ENCODE results near the gene SOCS3.
A peak's percentile ranks its signal among the peaks of the same experiment; 100 is the strongest.

Gene SOCS3

DNA sequence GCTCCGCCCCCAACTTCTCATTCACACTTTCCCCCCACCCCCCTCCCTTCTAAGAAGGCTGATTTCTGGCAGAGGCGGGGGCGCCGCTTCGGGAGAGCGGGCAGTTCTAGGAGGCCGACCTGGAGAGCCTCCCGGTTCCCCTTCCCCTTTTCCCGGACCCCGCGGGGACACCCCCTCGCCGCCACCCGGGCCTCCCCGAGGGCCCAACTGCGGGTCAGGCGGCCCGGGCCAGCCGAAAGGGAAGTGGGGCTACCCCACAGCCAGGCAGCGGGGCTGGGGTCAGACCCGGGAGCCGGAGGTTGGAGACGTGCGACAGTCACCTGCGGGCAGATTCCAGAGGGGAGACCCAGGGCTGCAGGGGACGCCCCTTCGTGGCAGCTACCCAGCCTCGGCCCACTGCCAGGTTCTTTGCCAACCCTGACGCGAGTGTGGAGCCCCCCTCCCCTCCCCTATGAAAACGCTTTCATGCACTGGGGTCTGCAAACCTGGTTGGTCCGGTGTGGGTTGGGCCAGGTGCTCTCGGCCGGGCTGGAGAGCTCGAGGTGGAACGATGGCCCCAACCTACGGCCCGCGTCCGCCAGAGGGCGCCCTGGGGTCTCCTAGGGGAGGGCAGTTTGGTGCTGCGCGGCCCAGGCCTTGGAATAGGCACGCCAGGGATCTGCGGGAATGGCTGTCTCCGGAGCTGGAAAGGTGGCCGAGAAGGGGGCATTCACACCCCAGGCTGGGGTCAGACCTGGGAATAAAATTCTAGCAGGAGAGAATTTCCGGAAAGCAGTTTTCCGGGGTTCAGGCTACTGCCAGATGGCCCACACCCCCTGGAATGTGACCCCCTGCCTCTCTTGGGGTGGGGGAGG lies 721 bp upstream of the SOCS3 start (continued):
- TF ChIP-seq SALL2 (tag by site-specific recombination; IDR thresholded peaks at IDR 0.05; ENCODE audit: borderline replicate concordance) = no peak
- no peak for TF ChIP-seq PRDM1 (tag by site-specific recombination; IDR thresholded peaks at IDR 0.05)
- TF ChIP-seq ZNF664 (tag by site-specific recombination; IDR thresholded peaks at IDR 0.05) = no peak
- TF ChIP-seq, protein P1, sequence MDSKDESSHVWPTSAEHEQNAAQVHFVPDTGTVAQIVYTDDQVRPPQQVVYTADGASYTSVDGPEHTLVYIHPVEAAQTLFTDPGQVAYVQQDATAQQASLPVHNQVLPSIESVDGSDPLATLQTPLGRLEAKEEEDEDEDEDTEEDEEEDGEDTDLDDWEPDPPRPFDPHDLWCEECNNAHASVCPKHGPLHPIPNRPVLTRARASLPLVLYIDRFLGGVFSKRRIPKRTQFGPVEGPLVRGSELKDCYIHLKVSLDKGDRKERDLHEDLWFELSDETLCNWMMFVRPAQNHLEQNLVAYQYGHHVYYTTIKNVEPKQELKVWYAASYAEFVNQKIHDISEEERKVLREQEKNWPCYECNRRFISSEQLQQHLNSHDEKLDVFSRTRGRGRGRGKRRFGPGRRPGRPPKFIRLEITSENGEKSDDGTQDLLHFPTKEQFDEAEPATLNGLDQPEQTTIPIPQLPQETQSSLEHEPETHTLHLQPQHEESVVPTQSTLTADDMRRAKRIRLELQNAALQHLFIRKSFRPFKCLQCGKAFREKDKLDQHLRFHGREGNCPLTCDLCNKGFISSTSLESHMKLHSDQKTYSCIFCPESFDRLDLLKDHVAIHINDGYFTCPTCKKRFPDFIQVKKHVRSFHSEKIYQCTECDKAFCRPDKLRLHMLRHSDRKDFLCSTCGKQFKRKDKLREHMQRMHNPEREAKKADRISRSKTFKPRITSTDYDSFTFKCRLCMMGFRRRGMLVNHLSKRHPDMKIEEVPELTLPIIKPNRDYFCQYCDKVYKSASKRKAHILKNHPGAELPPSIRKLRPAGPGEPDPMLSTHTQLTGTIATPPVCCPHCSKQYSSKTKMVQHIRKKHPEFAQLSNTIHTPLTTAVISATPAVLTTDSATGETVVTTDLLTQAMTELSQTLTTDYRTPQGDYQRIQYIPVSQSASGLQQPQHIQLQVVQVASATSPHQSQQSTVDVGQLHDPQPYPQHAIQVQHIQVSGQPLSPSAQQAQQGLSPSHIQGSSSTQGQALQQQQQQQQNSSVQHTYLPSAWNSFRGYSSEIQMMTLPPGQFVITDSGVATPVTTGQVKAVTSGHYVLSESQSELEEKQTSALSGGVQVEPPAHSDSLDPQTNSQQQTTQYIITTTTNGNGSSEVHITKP (tag by site-specific recombination; IDR thresholded peaks at IDR 0.05) = peak; percentile 55
- TF ChIP-seq ZNF133 (tag by site-specific recombination; IDR thresholded peaks at IDR 0.05) = no peak
- TF ChIP-seq MZF1 (tag by site-specific recombination; IDR thresholded peaks at IDR 0.05; ENCODE audit: borderline replicate concordance) = no peak
- TF ChIP-seq, protein P2, sequence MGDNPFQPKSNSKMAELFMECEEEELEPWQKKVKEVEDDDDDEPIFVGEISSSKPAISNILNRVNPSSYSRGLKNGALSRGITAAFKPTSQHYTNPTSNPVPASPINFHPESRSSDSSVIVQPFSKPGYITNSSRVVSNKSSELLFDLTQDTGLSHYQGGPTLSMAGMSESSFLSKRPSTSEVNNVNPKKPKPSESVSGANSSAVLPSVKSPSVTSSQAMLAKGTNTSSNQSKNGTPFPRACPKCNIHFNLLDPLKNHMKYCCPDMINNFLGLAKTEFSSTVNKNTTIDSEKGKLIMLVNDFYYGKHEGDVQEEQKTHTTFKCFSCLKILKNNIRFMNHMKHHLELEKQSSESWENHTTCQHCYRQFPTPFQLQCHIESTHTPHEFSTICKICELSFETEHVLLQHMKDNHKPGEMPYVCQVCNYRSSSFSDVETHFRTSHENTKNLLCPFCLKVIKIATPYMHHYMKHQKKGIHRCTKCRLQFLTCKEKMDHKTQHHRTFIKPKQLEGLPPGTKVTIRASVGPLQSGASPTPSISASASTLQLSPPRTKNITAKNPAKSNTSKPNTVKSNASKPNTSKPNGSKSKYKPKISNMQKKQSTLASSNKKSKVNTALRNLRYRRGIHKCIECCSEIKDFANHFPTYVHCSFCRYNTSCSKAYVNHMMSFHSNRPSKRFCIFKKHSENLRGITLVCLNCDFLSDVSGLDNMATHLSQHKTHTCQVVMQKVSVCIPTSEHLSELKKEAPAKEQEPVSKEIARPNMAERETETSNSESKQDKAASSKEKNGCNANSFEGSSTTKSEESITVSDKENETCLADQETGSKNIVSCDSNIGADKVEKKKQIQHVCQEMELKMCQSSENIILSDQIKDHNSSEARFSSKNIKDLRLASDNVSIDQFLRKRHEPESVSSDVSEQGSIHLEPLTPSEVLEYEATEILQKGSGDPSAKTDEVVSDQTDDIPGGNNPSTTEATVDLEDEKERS (tag by site-specific recombination; IDR thresholded peaks at IDR 0.05) = no peak
- TF ChIP-seq ZNF660 (tag by site-specific recombination; IDR thresholded peaks at IDR 0.05) = peak; percentile 49; the same call in 1 of the 2 replicates
- TF ChIP-seq ZIC2 (tag by site-specific recombination; IDR thresholded peaks at IDR 0.05) = no peak
- TF ChIP-seq ZNF266 (tag by site-specific recombination; IDR thresholded peaks at IDR 0.05; ENCODE audit: low read depth) = no peak
- TF ChIP-seq, protein P3, sequence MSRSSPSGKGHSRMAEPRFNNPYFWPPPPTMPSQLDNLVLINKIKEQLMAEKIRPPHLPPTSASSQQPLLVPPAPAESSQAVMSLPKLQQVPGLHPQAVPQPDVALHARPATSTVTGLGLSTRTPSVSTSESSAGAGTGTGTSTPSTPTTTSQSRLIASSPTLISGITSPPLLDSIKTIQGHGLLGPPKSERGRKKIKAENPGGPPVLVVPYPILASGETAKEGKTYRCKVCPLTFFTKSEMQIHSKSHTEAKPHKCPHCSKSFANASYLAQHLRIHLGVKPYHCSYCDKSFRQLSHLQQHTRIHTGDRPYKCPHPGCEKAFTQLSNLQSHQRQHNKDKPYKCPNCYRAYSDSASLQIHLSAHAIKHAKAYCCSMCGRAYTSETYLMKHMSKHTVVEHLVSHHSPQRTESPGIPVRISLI (tag by site-specific recombination; IDR thresholded peaks at IDR 0.05) = no peak
- TF ChIP-seq ZNF214 (tag by site-specific recombination; IDR thresholded peaks at IDR 0.05; ENCODE audit: borderline replicate concordance) = no peak
- peak; percentile 96 for TF ChIP-seq ZNF335 (tag by site-specific recombination; conservative IDR thresholded peaks at IDR 0.05)
- TF ChIP-seq, protein P4, sequence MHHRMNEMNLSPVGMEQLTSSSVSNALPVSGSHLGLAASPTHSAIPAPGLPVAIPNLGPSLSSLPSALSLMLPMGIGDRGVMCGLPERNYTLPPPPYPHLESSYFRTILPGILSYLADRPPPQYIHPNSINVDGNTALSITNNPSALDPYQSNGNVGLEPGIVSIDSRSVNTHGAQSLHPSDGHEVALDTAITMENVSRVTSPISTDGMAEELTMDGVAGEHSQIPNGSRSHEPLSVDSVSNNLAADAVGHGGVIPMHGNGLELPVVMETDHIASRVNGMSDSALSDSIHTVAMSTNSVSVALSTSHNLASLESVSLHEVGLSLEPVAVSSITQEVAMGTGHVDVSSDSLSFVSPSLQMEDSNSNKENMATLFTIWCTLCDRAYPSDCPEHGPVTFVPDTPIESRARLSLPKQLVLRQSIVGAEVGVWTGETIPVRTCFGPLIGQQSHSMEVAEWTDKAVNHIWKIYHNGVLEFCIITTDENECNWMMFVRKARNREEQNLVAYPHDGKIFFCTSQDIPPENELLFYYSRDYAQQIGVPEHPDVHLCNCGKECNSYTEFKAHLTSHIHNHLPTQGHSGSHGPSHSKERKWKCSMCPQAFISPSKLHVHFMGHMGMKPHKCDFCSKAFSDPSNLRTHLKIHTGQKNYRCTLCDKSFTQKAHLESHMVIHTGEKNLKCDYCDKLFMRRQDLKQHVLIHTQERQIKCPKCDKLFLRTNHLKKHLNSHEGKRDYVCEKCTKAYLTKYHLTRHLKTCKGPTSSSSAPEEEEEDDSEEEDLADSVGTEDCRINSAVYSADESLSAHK (tag by site-specific recombination; IDR thresholded peaks at IDR 0.05) = no peak
- peak; percentile 75 for TF ChIP-seq BCL11B (tag by site-specific recombination; IDR thresholded peaks at IDR 0.05; ENCODE audit: low read depth)
- no peak for TF ChIP-seq ZNF571 (tag by site-specific recombination; IDR thresholded peaks at IDR 0.05)
- TF ChIP-seq KLF7 (tag by site-specific recombination; IDR thresholded peaks at IDR 0.05; ENCODE audit: borderline replicate concordance) = peak; percentile 9; the same call in 1 of the 2 replicates
- TF ChIP-seq ZFP69B (tag by site-specific recombination; IDR thresholded peaks at IDR 0.05) = no peak
- TF ChIP-seq ZXDB (tag by site-specific recombination; IDR thresholded peaks at IDR 0.05) = no peak
- TF ChIP-seq GLIS2 (tag by site-specific recombination; IDR thresholded peaks at IDR 0.05) = peak; percentile 92
- no peak for TF ChIP-seq ZNF658 (tag by site-specific recombination; IDR thresholded peaks at IDR 0.05)
- TF ChIP-seq ZNF157 (tag by site-specific recombination; IDR thresholded peaks at IDR 0.05) = no peak
- peak; percentile 69 for TF ChIP-seq SP7 (tag by site-specific recombination; IDR thresholded peaks at IDR 0.05)
- no peak for TF ChIP-seq TRIM28 (IDR thresholded peaks at IDR 0.05; ENCODE audit: borderline replicate concordance, low read length)
- TF ChIP-seq ZNF560 (tag by site-specific recombination; IDR thresholded peaks at IDR 0.05; ENCODE audit: borderline replicate concordance) = no peak
- TF ChIP-seq ZNF670 (tag by site-specific recombination; IDR thresholded peaks at IDR 0.05; ENCODE audit: low read depth) = no peak
- no peak for TF ChIP-seq ZNF248 (tag by site-specific recombination; IDR thresholded peaks at IDR 0.05)
- TF ChIP-seq, protein P5, sequence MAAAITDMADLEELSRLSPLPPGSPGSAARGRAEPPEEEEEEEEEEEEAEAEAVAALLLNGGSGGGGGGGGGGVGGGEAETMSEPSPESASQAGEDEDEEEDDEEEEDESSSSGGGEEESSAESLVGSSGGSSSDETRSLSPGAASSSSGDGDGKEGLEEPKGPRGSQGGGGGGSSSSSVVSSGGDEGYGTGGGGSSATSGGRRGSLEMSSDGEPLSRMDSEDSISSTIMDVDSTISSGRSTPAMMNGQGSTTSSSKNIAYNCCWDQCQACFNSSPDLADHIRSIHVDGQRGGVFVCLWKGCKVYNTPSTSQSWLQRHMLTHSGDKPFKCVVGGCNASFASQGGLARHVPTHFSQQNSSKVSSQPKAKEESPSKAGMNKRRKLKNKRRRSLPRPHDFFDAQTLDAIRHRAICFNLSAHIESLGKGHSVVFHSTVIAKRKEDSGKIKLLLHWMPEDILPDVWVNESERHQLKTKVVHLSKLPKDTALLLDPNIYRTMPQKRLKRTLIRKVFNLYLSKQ (tag by site-specific recombination; IDR thresholded peaks at IDR 0.05; ENCODE audit: borderline replicate concordance) = no peak
- TF ChIP-seq ZNF514 (tag by site-specific recombination; IDR thresholded peaks at IDR 0.05) = no peak
